Neural cell (in vitro differentiated cells): ENCODE data around the gene RTN4RL1.

Experiments
- CTCF ChIP-seq: fragments of 450-650 bp; IDR thresholded peaks from 2 replicates; pipeline ENCODE4 v1.5.1; 2014; ENCODE audit warnings: antibody characterized with exemption, mild to moderate bottlenecking, moderate library complexity; ENCODE audit not compliant: poor library complexity, severe bottlenecking
- REST ChIP-seq: IDR thresholded peaks from 2 replicates; pipeline ENCODE4 v1.6.1; 2012; ENCODE audit warnings: borderline replicate concordance

GRCh38 chr17:1897105-1897656 lies 128.0 kb downstream of the RTN4RL1 start:
- TF ChIP-seq CTCF (no peak), REST (no peak)
